ENCODE measurements around the gene ITPA.
A peak's percentile ranks its signal among the peaks of the same experiment; 100 is the strongest.
"Not testable (repeated sequence)": the region's sequence is repeated elsewhere in the genome, so short reads cannot be mapped to it uniquely, and the experiment has no call there.

ITPA gene

DNA sequence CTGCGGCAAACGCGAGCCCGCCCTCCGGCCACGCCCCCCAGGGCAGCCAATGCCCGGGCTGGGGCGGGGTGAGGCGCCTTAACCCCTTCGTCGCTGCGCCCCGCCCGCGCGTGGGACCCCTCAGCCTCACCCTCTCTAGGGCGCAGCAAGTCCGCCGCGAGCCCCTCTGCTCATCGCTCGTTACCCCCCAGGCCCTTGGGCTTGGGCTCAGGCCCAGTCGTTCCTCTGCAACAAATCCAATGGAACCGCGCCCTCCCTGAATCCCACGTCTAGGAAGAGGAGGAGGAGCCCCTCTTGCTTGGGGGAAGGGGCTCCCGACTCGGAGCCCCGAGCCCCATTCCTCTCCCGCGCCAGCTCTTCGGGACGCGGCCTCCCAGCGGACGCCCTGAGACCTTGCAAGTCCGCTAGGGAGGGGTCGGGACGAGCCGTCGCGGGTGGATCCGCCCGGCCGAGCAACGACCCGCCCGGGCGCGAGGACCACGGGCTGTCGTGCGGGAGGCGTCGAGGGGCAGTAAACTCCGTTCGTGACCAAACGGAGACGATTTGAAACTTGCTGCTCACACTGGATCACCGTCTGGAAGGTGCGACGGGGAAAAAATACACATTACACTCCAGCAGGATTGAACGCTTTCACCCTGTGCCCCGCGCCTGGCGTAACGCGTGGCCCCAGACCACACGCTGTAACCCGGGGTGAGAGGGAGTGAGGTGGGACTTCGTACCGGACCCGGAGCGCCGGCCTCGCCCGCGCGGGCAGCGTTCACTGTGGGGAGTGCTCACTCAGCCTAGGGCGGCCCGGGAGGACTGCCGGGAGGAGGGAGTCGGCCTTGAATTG is 35.5 kb upstream of the ITPA start:
- peak; percentile 93 for DNase-seq (ENCODE audit: low spot score)

DNA sequence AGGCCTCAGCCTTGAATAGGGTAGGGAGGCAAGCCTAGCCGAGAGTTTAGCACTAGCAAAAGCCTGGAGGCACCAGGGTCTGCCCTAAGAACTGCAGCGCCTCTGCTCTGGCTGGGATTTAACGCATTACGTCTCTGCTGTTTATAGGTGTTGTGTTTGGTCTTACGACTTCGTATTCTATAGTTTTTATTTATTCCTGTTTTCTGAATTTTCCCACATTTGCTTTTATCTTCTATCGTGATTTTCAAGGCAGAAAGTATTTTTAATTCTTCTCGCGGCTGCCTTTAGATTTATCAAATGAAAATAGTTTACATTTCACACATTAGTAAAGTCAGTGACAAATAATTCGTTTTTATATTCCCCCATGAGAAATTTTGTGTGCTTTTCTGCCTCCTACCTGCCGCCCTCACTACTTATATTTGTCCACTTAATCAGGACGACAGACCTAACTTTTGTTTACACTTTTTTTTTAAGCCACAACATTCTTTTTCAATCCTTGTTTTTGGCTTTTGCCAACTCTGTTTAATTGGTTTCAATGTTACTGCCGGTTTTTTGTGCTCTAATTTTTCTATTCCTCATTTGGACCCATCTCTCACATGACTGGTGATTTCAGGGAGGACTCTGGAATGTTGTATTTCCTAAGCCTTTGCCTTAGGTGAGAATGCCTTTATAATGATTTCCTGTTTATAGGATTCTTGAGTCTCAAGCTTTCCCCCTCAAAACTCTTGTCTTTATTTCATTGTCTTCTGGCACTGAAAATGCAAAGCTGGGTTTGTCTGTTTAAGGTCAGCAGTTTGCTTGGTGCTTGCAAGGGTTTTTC is 34.6 kb upstream of the ITPA start:
- DNase-seq (ENCODE audit: low spot score), result no peak

GRCh38 chr20:3175270-3175669 is 34.0 kb upstream of the ITPA start:
- DNase-seq (ENCODE audit: low spot score), result no peak

- DNase-seq (ENCODE audit: low spot score), result no peak
Observed at GRCh38 chr20:3177746-3178485, 31.4 kb upstream of the ITPA start.

DNA sequence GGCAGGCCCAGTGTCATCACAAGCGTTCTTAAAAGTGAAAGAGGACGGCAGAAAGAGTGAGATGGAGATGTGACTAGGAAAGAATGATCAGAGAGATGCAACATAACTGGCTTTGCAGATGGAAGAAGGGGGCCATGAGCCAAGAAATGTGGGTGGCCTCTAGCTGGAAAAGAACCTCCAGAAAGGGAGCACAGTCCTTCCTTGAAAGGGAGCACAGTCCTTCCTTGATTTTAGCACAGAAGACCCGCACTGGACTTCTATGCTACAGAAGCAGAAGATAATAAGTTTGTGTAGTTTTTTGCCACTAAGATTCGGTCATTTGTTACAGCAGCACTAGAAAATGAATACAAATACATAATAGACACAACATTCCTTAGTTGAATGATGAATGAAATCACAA is 29.0 kb upstream of the ITPA start:
- no peak for DNase-seq (ENCODE audit: low spot score)

GRCh38 chr20:3181270-3181669 is 28.0 kb upstream of the ITPA start:
- DNase-seq (ENCODE audit: low spot score), result no peak

DNA sequence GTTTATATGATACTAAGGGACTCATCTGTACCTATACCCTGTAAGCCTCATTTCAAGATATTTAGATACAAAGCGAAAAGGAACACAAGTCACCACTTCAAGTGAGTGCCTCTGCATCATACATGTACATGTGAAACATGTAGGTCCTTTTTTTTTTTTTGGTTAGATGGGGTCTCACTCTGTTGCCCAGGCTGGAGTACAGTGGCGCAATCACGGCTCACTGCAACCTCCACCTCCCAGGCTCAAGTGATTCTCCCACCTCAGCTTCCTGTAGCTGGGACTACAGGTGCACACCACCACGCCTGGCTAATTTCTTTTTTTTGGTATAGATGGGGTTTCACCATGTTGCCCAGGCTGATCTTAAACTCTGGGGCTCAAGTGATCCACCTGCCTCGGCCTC is 26.9 kb upstream of the ITPA start:
- not testable (repeated sequence) for DNase-seq (ENCODE audit: low spot score)

DNA sequence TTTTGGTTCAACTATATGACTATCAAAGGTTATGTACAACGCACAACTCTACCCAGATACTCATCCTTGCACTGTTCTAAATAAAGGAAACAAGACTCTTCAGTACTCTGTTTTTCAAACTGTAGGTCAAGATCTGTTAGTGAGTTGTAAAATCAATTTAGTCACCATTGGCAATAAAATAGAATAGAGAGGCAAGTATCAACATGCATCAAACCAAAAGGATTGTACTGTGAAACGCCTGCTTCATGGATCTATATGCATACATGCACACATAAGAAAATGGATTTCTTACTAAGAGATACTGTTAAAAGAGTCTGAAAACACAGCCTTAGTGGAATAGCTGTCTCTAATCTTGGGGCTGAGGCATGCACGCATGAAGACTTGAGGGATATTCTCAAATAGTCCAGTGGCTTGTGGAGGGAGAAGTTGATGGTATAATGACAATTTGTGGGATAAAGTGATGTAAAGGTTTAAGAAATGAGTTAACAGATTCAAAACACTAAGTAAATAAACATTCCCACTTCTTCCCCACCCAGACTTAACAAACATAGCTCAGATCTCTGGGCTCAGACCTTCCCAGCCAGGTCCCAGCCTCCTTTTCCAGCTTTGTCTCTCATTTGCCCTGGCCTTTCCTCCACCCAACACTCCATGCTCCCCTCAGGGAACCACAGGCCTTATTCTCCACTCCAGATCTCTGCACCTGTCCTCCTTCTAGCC is 25.2 kb upstream of the ITPA start:
- DNase-seq (ENCODE audit: low spot score), result no peak

DNA sequence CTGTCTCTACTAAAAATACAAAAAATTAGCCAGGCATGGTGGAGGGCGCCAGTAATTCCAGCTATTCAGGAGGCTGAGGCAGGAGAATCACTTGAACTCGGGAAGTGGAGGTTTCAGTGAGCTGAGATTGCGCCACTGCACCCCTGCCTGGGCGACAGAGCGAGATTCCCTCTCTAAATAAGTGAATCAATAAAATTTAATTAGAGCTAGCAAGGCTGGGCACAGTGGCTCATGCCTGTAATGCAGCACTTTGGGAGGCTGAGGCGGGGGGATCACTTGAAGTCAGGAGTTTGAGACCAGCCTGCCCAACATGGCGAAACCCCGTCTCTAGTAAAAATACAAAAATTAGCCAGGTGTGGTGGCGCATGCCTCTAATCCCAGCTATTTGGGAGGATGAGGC is 21.4 kb upstream of the ITPA start:
- not testable (repeated sequence) for DNase-seq (ENCODE audit: low spot score)

DNA sequence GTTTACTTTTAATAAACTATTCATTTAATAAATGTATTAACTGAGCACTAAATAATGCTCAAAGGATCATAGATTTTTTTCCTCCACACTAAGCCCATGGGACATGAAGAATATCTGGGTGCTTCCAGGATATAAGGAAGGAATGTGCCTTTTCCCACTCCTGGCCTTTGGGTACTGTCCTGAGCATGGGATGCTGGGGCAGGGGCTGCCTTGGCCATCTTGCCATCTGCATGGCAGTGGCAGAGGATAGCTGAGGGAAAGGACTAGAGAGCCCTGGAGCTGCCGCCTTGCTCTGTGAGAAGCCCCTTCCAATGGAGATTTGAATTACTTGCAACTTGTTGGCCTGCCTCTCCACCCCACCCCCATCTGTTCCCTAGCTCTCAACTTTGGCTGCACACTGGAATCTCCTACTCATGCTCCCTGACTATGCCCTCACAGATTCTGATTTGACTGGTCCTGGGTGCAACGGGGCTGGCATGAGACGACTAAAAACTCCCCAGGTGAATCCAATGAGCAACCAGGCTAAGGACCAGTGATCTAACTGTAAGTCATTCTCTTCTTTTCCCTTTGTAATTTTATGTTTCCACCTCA is 20.4 kb upstream of the ITPA start:
- DNase-seq (ENCODE audit: low spot score), result no peak

DNA sequence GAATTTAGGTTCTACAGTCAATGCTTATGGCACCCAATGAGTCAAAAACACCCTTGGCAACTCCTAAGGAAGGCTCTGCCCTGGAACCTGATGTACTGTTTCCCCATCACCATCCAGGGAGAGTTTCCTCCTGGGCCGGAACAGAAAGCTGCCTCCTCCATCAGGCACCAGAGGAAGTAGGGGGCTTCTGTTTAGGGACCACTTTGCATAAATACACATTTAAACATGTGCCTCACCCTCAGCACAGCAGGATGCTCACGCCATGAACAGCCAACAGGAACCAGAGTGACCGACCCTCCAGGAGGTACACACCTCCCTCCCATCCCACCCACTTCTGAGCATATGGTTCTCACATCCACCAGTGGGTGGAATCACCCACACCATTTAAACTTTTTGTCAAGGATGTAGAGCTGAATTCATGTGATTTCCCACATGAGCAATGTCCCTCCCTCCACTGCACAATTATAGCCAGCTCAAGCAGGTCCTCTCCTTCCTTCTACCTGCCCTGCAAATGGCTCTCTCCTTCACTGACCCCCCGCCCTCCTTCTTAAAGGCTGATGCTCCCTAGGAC is 19.7 kb upstream of the ITPA start:
- no peak for DNase-seq (ENCODE audit: low spot score)

GRCh38 chr20:3190681-3191111 is 18.6 kb upstream of the ITPA start:
- no peak for DNase-seq (ENCODE audit: low spot score)

GRCh38 chr20:3192226-3193015 is 16.9 kb upstream of the ITPA start:
- DNase-seq (ENCODE audit: low spot score), result no peak

DNA sequence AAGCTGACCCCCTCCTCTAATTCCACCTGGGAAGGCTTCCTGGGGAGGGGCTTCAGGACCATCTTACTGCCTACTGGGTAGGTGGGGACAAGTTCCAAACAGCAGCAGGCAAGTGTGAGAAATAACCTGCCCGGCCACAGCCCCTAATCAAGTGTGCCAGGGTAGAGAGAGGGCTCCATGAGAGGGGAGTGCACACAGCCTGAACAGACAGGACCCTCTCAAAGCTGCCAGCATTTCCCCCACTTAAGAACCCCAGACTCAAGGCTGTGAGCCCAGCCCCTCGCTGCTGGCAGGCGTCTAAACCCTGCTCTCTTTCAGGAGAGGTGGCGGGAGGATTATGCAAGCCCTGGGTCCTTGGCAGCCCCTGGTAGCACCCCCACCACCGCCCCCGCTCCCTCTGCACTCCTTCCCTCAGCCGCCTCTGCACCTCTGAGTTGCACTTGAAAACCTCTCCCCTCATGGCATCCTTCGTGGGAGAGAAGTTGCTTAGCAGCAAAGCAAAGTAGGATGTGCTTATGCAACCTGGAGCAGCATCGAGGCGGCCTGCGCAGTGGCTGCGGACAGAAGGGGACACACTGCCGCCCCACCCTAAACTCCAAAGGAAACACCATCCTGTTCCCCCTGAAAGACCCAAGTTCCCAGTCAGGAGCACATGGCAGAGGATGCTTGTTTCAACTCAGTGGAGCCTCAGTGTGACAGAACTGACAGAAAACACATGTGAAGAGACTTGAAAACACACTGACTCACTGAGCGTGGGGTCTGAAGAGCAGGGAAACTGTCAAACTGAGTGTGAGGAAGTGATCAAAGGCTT is 15.3 kb upstream of the ITPA start:
- DNase-seq (ENCODE audit: low spot score), result no peak

DNA sequence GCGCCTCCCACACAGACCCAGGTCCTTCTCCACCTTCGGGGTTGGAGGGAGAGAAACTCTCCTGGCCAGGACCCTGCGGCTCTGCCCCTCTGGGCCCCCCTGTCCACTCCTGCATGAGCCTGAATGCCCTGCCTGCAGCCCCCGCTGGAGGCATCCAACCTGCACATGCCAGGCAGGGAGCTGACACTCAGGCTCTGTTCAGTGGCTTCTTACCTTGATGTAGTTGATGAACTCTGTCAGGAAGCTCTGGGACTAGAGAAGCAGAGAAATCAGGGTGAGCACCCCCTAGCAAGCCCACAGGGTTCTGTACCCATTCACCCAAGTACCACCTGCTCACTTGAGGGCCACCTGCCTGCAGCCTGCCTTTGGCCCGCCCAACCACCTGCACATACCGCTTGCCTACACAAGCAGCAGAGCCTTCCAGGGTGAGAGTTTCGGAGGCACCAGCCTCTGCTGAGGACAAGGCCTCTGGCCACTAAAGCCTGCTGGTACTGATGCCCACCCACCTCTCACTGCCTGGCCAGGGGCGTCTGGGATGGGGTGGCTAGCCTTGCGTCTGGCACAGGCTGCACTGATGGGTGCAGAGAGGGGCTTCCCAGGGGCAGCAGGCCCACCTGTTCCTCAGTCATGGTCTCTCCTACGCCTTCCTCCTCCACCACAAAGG is 14.5 kb upstream of the ITPA start:
- no peak for DNase-seq (ENCODE audit: low spot score)

- no peak for DNase-seq (ENCODE audit: low spot score)
Observed at GRCh38 chr20:3195590-3196237, 13.6 kb upstream of the ITPA start.

DNA sequence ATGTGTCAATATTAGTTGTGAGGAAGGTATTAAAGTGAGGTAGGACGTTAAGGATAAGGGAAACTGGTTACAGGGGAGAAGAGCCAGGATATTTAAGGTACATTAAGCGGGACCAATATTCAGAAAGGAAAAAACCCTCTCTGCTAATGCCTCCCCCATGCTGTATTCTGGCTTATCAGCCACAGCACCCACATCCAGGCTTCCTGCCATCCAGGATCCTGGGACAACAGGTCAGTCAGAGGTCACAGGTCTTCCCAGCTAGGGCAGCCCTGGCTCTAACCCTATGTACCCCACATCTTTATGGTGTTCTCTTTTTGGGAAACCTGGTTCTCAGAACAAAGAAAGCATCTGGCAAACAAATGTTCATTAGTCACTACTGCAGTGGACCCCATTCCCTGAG is 10.1 kb upstream of the ITPA start:
- DNase-seq (ENCODE audit: low spot score), result no peak

DNA sequence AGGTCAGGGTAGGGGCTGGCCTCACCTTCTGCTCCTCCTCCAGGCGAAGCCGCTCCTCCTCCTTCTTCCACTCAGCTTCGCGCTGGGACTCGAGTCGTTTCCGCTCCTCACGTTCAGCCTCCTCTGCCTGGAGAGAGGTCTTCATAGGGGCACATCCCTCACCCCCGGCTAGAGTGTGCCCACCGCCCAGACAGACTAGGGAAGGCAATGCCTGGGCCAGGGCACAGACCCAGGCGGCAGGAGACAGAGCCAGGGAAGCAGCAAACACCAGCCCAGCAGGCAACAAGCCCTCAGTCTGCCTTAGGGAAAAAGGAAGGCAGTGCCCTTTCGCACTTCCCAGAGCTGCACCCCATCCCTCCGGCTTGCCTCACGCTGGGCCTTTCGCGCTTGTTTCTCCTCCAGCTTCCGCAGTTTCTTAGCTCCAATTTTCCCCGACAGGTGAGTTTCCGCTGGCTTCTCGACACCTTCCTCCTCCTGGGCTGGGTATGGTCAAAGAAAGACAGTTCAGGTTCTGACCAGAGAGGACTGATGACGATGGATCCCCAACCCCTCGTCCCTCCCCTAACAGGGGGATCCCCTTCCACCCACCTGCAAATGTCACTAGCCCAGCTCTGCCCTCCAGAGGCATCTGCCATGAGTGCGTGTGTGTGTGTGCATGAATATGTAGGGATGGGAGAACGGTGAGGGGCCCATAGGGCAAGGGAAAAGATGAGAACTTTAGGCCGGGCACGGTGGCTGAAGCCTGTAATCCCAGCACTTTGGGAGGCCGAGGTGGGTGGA is 9.1 kb upstream of the ITPA start:
- DNase-seq (ENCODE audit: low spot score), result no peak

All from COLO829 (cell line).